ENCODE measurements around the gene NEDD9. TPM values are rescaled to one million over a fixed set of nuclear protein-coding genes. Genes with fewer than 3 reads are reported as not detected.

NEDD9 gene
- total and polyA plus RNA-seq, 2 of the 4 experiments (the other 2 are of a cell fraction) = 7.6 to 16.5 TPM

GRCh38 chr6:11208854-11209253 is 23.6 kb downstream of the NEDD9 start:
- H3K9ac ChIP-seq (ENCODE audit: low read depth, low read length) = no peak overlapping the region
- BruUV-seq (replicated peaks) = no TSS peak
- H4K8ac ChIP-seq (ENCODE audit: low read depth in 2 of 2, low read length in 2 of 2) = no peak overlapping the region
- no peak overlapping the region for H3K4ac ChIP-seq (ENCODE audit: low read depth, low read length)
- no peak overlapping the region for H3K23ac ChIP-seq (ENCODE audit: low read depth, low read length)
- no peak overlapping the region for H2BK20ac ChIP-seq (ENCODE audit: low read depth, low read length)
- dilution Hi-C loops (cut with HindIII; ENCODE audit: low sequenced_read_pairs, unreplicated experiment) (no loop called here), in situ Hi-C loops (cut with MboI; ENCODE audit: low sequenced_read_pairs) (no loop called here), intact Hi-C loops (cut with micrococcal nuclease) (no loop called here)
- H3K4me3 ChIP-seq (ENCODE audit: insufficient read depth, low read depth, low read length) = no peak overlapping the region
- H3K27me3 ChIP-seq (ENCODE audit: control insufficient read depth, insufficient read depth, low read length) = no peaks in the 10 kb centered on the region
- ChIA-PET POLR2A (ENCODE audit: unreplicated experiment) (no interaction called here), CTCF (no interaction called here)
- H2BK5ac ChIP-seq (ENCODE audit: low read depth, low read length, poor library complexity, severe bottlenecking) = peak overlapping the region; percentile 33
- H2AK5ac ChIP-seq (ENCODE audit: low read depth, low read length) = no peak overlapping the region
- peaks cover 14 to 63% of the 10 kb centered on the region in 2 experiments for H3K79me1 ChIP-seq (ENCODE audit: low read depth in 1 of 2, low read length in 2 of 2)
- no peaks in the 10 kb centered on the region for H3K9me3 ChIP-seq (ENCODE audit: control insufficient read depth, insufficient read depth, low read length)
- peaks cover 5% of the 10 kb centered on the region; the same call in 1 of the 2 replicates for H4K20me1 ChIP-seq (ENCODE audit: insufficient read depth, low read length)
- peaks cover 28% of the 10 kb centered on the region for H3K9me1 ChIP-seq (ENCODE audit: insufficient read depth, low read length)
- H3K14ac ChIP-seq (replicated peaks; ENCODE audit: low read depth, low read length) = no peak overlapping the region
- no peak overlapping the region for H3K18ac ChIP-seq (ENCODE audit: low read depth, low read length)
- peak overlapping the region; percentile 82; the same call in 1 of the 2 replicates for H2BK120ac ChIP-seq (ENCODE audit: low read depth, low read length)
- DNase-seq (no peak), ATAC-seq (ENCODE audit: low read depth) (no peak)
- no CpG with 5 or more reads among the region's 1 CpG for WGBS, 2 experiments (ENCODE audit: extremely low coverage in 2 of 2, insufficient read length in 1 of 2)
- no peak overlapping the region for H4K91ac ChIP-seq (ENCODE audit: insufficient read depth, low read depth, low read length)
- no peak overlapping the region; the same call in 2 of the 3 replicates for H2BK15ac ChIP-seq (ENCODE audit: low read depth, low read length)
- TF ChIP-seq CHD1 (IDR thresholded peaks at IDR 0.05; ENCODE audit: low read depth, low read length) (no peak), CTCF (conservative IDR thresholded peaks at IDR 0.05; ENCODE audit: low read depth, low read length) (no peak), USF2 (IDR thresholded peaks at IDR 0.05; ENCODE audit: low read depth, low read length) (no peak), MAZ (IDR thresholded peaks at IDR 0.05; ENCODE audit: borderline replicate concordance, low read depth, low read length) (no peak), RCOR1 (IDR thresholded peaks at IDR 0.05; ENCODE audit: insufficient replicate concordance, low read length) (no peak), NFE2L2 (IDR thresholded peaks at IDR 0.05; ENCODE audit: low read depth, low read length) (no peak), MXI1 (IDR thresholded peaks at IDR 0.05; ENCODE audit: borderline replicate concordance, low read depth, low read length) (no peak), RFX5 (IDR thresholded peaks at IDR 0.05; ENCODE audit: low read depth, low read length) (no peak), CEBPB (IDR thresholded peaks at IDR 0.05; ENCODE audit: low read depth, low read length) (no peak)
- H3K56ac ChIP-seq (ENCODE audit: extremely low read depth, insufficient read depth, low read length) = no peak overlapping the region
- no peak overlapping the region for H3K4me2 ChIP-seq (ENCODE audit: low read depth, low read length)
- H2AFZ ChIP-seq (replicated peaks; ENCODE audit: low read length, poor library complexity) = no peak overlapping the region
- H4K5ac ChIP-seq (ENCODE audit: low read depth, low read length) = no peak overlapping the region
- H3K36me3 ChIP-seq (ENCODE audit: control insufficient read depth, insufficient read depth, low read length) = peaks cover 3% of the 10 kb centered on the region; the same call in 1 of the 2 replicates
- H3K4me1 ChIP-seq (ENCODE audit: control insufficient read depth, insufficient read depth, low read length) = peaks cover 23% of the 10 kb centered on the region
- H2AK9ac ChIP-seq (replicated peaks; ENCODE audit: low read depth, low read length, poor library complexity) = no peak overlapping the region
- no peak overlapping the region for H3K27ac ChIP-seq (ENCODE audit: insufficient read depth, low read length)

All from IMR-90 (cell line).